GM12801 (cell line): ENCODE results near the gene NPAS3.

Experiments
- TF ChIP-seq, protein P1 (sequence below): IDR thresholded peaks from one replicate; pipeline ENCODE4 v1.5.1; 2011; ENCODE audit warnings: control low read depth; ENCODE audit not compliant: insufficient read length; ENCODE audit errors: extremely low read depth

NPAS3 gene

DNA sequence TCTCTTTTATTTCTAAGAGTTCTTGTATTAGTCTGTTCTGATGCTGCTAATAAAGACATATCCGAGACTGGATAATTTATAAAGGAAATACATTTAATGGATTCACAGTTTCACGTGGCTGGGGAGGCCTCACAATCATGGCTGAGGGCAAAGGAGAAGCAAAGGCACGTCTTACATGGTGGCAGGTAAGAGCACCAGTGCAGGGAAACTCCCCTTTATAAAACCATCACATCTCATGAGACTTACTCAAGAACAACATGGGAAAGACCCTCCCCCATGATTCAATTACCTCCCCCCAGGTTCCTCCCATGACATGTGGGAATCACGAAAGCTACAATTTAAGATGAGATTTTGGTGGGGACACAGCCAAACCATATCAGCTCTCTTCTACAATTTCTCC lies 503.0 kb downstream of the NPAS3 start:
- TF ChIP-seq, protein P1, sequence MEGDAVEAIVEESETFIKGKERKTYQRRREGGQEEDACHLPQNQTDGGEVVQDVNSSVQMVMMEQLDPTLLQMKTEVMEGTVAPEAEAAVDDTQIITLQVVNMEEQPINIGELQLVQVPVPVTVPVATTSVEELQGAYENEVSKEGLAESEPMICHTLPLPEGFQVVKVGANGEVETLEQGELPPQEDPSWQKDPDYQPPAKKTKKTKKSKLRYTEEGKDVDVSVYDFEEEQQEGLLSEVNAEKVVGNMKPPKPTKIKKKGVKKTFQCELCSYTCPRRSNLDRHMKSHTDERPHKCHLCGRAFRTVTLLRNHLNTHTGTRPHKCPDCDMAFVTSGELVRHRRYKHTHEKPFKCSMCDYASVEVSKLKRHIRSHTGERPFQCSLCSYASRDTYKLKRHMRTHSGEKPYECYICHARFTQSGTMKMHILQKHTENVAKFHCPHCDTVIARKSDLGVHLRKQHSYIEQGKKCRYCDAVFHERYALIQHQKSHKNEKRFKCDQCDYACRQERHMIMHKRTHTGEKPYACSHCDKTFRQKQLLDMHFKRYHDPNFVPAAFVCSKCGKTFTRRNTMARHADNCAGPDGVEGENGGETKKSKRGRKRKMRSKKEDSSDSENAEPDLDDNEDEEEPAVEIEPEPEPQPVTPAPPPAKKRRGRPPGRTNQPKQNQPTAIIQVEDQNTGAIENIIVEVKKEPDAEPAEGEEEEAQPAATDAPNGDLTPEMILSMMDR = no peak

DNA sequence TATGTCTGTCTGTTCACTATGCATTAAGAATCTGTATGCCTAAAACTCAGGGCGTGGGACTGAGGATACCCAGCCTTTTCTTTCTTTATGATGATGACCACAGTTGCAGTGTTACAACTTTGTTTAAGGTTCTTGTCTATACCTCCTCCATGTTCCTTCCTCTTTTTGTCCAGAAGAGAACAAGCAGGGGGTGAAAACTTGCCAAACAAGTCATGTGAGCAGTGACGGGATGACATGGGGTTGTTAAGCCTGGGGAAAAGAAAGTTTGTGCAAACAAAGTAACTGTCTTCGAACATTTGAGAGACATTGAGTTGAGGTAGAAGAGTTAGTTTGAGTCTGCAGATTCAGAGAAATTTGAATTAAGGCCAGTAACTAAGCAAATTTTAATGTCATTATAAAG lies 505.5 kb downstream of the NPAS3 start:
- TF ChIP-seq, protein P1 = no peak

DNA sequence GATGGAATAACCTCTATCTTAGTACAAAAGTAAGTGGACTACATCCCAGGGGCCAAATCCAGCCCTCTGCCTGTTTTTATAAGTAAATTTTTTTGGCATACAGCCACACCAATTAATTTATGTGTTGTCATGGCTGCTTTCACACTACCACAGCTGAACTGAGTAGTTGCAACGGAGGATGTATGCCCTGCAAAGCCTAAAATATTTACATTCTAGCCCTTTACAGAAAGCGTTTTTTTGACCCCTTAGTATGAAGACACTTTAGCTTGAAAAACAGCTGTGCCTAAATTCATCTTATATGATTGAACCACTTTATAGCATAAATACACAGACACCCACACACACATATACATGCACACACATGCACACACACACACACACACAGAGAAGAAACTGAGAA lies 510.6 kb downstream of the NPAS3 start:
- TF ChIP-seq, protein P1 = no peak

DNA sequence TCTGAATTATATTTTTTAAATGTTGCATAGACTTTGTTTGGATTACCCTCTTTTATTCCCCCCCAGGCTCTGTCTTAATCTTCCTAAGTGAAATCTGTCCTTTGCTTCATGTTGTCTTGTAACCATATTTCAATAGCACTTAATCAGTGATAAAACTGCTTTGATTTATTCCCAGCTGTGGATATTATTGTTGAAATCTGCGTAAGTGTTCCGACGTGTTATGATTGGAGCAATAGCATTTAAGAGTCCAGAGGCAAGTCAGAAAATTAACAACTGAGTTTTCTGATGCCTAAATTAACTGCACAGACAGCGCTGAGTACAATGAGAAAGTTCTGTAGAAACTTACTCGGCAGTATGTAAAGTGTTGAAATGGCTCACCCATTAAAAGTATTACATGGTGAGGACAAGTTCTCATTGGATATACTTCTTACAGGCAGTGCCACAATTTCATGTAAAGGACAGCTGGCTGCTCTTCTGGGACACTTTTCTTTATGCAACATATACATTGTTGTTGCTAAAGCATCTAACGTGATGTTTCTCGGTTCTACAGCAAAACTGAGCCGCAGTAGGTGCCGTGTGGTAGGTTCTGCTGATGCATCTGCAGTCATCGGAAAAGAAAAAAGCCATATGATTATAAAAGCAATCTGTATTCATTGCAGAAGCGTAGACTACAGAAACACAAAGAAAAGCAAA lies 511.2 kb downstream of the NPAS3 start:
- TF ChIP-seq, protein P1 = no peak

DNA sequence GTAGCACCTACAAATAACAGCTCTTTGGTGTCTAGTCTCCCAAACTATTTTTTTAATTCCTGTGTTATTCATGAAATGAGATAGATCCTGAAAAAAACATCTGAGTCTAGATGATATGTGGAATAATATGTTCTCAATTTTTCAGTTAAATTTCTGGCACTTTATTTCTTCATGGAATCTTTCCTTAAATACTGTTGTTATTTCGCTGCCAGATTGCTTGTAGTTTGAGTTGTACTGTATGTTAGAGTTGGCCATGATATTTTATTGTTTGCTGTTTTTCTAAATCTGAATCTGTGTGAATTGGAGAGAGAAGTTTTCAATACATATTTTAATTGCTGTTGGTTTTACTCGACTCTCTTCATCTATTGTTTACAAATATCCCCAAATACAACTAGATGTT lies 511.7 kb downstream of the NPAS3 start:
- TF ChIP-seq, protein P1 = no peak

DNA sequence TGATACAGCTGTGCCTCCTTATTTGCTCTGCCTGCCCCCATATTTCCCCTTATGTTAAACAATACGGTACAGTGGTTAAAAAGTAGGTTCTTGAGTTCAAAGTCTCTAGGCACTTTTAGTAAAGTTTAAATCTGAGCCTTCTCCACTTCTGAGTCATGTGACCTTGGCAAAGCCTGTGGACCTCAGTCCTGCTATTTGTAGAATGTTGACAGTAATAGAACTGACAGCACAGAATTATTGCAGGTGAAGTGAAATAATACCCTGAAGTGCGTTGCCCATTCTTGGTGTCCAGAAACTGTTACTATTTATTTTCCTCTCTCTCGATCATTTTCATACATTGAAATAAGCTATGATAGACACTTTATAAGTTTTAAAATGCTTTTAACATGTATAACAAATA lies 512.5 kb downstream of the NPAS3 start:
- TF ChIP-seq, protein P1 = no peak

DNA sequence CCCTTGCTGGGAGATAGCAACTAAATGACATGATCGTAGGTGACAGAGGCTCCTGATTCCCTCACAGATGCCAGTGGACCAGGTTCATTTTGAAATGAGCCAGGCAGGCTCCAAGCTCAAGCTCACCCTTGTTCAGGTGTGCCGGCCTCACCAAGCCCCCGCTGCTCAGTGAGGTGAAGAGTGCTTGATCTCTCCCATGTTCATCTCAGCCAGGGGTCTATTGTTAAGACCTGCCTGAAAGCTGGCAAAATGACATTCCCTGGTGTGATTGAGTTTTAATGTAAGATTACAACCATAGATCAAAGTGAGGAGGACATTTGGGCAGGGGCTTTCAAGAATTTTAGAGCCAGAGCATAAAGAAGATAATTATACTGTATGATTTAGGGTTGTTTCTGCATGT lies 514.3 kb downstream of the NPAS3 start:
- TF ChIP-seq, protein P1 = no peak
